ENCODE measurements around the gene ARMH3. TPM values are rescaled to one million over a fixed set of nuclear protein-coding genes. Genes with fewer than 3 reads are reported as not detected.
A peak's percentile ranks its signal among the peaks of the same experiment; 100 is the strongest.

Gene ARMH3
- total and polyA plus RNA-seq, 4 donors: 14.0 to 25.1 (median 20.8) TPM

- Histone ChIP-seq H3K4me1 (ENCODE audit: control insufficient read depth, insufficient read depth, low read length) (no peaks in the 10 kb centered on the region), H3K4me3 (ENCODE audit: low read depth, low read length) (no peak overlapping the region), H3K9me3 (ENCODE audit: control insufficient read depth, insufficient read depth, low read length) (no peaks in the 10 kb centered on the region), H3K27me3 (ENCODE audit: control insufficient read depth, insufficient read depth, low read length) (no peaks in the 10 kb centered on the region), H3K27ac (ENCODE audit: low read depth, low read length) (peak overlapping the region; percentile 0), H3K36me3 (ENCODE audit: control insufficient read depth, insufficient read depth, low read length) (peaks cover 2% of the 10 kb centered on the region)
- peak in 1 of 6 donors; percentile 6 for DNase-seq (ENCODE audit: low read depth in 4 of 6, low spot score in 6 of 6)
- WGBS (ENCODE audit: insufficient coverage): 47% methylated on average over 2 of the region's 2 CpGs
Measured at GRCh38 chr10:101935431-101935830, 120.5 kb downstream of the ARMH3 start.

- Histone ChIP-seq H3K4me1 (ENCODE audit: control insufficient read depth, insufficient read depth, low read length) (no peaks in the 10 kb centered on the region), H3K36me3 (ENCODE audit: control insufficient read depth, insufficient read depth, low read length) (peaks cover 2% of the 10 kb centered on the region), H3K4me3 (ENCODE audit: low read depth, low read length) (no peak overlapping the region), H3K9me3 (ENCODE audit: control insufficient read depth, insufficient read depth, low read length) (no peaks in the 10 kb centered on the region), H3K27me3 (ENCODE audit: control insufficient read depth, insufficient read depth, low read length) (no peaks in the 10 kb centered on the region), H3K27ac (ENCODE audit: low read depth, low read length) (no peak overlapping the region)
- peak in 1 of 6 donors; percentile 63 for DNase-seq (ENCODE audit: low read depth in 4 of 6, low spot score in 6 of 6)
- WGBS (ENCODE audit: insufficient coverage): no CpG with 5 or more reads among the region's 3 CpGs
Measured at GRCh38 chr10:101934686-101935305, 121.2 kb downstream of the ARMH3 start.

- Histone ChIP-seq H3K4me3 (ENCODE audit: low read depth, low read length) (no peak overlapping the region), H3K27ac (ENCODE audit: low read depth, low read length) (no peak overlapping the region), H3K4me1 (ENCODE audit: control insufficient read depth, insufficient read depth, low read length) (no peaks in the 10 kb centered on the region), H3K9me3 (ENCODE audit: control insufficient read depth, insufficient read depth, low read length) (no peaks in the 10 kb centered on the region), H3K36me3 (ENCODE audit: control insufficient read depth, insufficient read depth, low read length) (peaks cover 2% of the 10 kb centered on the region), H3K27me3 (ENCODE audit: control insufficient read depth, insufficient read depth, low read length) (no peaks in the 10 kb centered on the region)
- peak in 1 of 6 donors; percentile 18 for DNase-seq (ENCODE audit: low read depth in 4 of 6, low spot score in 6 of 6)
- no CpG with 5 or more reads among the region's 4 CpGs for WGBS (ENCODE audit: insufficient coverage)
Measured at GRCh38 chr10:101933976-101934375, 122.0 kb downstream of the ARMH3 start.

GRCh38 chr10:101932183-101932582, 123.8 kb downstream of the ARMH3 start:
- no CpG with 5 or more reads among the region's 4 CpGs for WGBS (ENCODE audit: insufficient coverage)
- H3K36me3 ChIP-seq (ENCODE audit: control insufficient read depth, insufficient read depth, low read length): peaks cover 4% of the 10 kb centered on the region
- no peak for DNase-seq (ENCODE audit: low read depth in 4 of 6, low spot score in 6 of 6)
- no peaks in the 10 kb centered on the region for H3K27me3 ChIP-seq (ENCODE audit: control insufficient read depth, insufficient read depth, low read length)
- no peaks in the 10 kb centered on the region for H3K4me1 ChIP-seq (ENCODE audit: control insufficient read depth, insufficient read depth, low read length)
- H3K4me3 ChIP-seq (ENCODE audit: low read depth, low read length): no peak overlapping the region
- no peaks in the 10 kb centered on the region for H3K9me3 ChIP-seq (ENCODE audit: control insufficient read depth, insufficient read depth, low read length)
- H3K27ac ChIP-seq (ENCODE audit: low read depth, low read length): no peak overlapping the region

GRCh38 chr10:101925027-101925426, 130.9 kb downstream of the ARMH3 start:
- Histone ChIP-seq H3K4me1 (ENCODE audit: control insufficient read depth, insufficient read depth, low read length) (no peaks in the 10 kb centered on the region), H3K36me3 (ENCODE audit: control insufficient read depth, insufficient read depth, low read length) (peaks cover 4% of the 10 kb centered on the region), H3K9me3 (ENCODE audit: control insufficient read depth, insufficient read depth, low read length) (no peaks in the 10 kb centered on the region), H3K27ac (ENCODE audit: low read depth, low read length) (no peak overlapping the region), H3K27me3 (ENCODE audit: control insufficient read depth, insufficient read depth, low read length) (no peaks in the 10 kb centered on the region), H3K4me3 (ENCODE audit: low read depth, low read length) (no peak overlapping the region)
- DNase-seq (ENCODE audit: low read depth in 4 of 6, low spot score in 6 of 6): no peak
- WGBS (ENCODE audit: insufficient coverage): 100% methylated on average over 1 of the region's 2 CpGs

GRCh38 chr10:101923256-101923655, 132.7 kb downstream of the ARMH3 start:
- H3K27me3 ChIP-seq (ENCODE audit: control insufficient read depth, insufficient read depth, low read length): no peaks in the 10 kb centered on the region
- no peaks in the 10 kb centered on the region for H3K9me3 ChIP-seq (ENCODE audit: control insufficient read depth, insufficient read depth, low read length)
- peaks cover 3% of the 10 kb centered on the region for H3K4me1 ChIP-seq (ENCODE audit: control insufficient read depth, insufficient read depth, low read length)
- H3K36me3 ChIP-seq (ENCODE audit: control insufficient read depth, insufficient read depth, low read length): peaks cover 4% of the 10 kb centered on the region
- peak in 1 of 6 donors; percentile 54 for DNase-seq (ENCODE audit: low read depth in 4 of 6, low spot score in 6 of 6)
- no peak overlapping the region for H3K27ac ChIP-seq (ENCODE audit: low read depth, low read length)
- no peak overlapping the region for H3K4me3 ChIP-seq (ENCODE audit: low read depth, low read length)

GRCh38 chr10:101922846-101923245, 133.1 kb downstream of the ARMH3 start:
- Histone ChIP-seq H3K9me3 (ENCODE audit: control insufficient read depth, insufficient read depth, low read length) (no peaks in the 10 kb centered on the region), H3K27ac (ENCODE audit: low read depth, low read length) (no peak overlapping the region), H3K4me3 (ENCODE audit: low read depth, low read length) (no peak overlapping the region), H3K27me3 (ENCODE audit: control insufficient read depth, insufficient read depth, low read length) (no peaks in the 10 kb centered on the region), H3K36me3 (ENCODE audit: control insufficient read depth, insufficient read depth, low read length) (peaks cover 3% of the 10 kb centered on the region), H3K4me1 (ENCODE audit: control insufficient read depth, insufficient read depth, low read length) (peaks cover 3% of the 10 kb centered on the region)
- no CpG with 5 or more reads among the region's 2 CpGs for WGBS (ENCODE audit: insufficient coverage)
- DNase-seq (ENCODE audit: low read depth in 4 of 6, low spot score in 6 of 6): peak in 1 of 6 donors; percentile 61

GRCh38 chr10:101920546-101920945, 135.4 kb downstream of the ARMH3 start:
- H3K27ac ChIP-seq (ENCODE audit: low read depth, low read length): no peak overlapping the region
- H3K4me3 ChIP-seq (ENCODE audit: low read depth, low read length): no peak overlapping the region
- H3K9me3 ChIP-seq (ENCODE audit: control insufficient read depth, insufficient read depth, low read length): no peaks in the 10 kb centered on the region
- H3K27me3 ChIP-seq (ENCODE audit: control insufficient read depth, insufficient read depth, low read length): no peaks in the 10 kb centered on the region
- H3K36me3 ChIP-seq (ENCODE audit: control insufficient read depth, insufficient read depth, low read length): no peaks in the 10 kb centered on the region
- no peak for DNase-seq (ENCODE audit: low read depth in 4 of 6, low spot score in 6 of 6)
- H3K4me1 ChIP-seq (ENCODE audit: control insufficient read depth, insufficient read depth, low read length): peaks cover 3% of the 10 kb centered on the region

GRCh38 chr10:101919026-101919770, 136.8 kb downstream of the ARMH3 start:
- H3K36me3 ChIP-seq (ENCODE audit: control insufficient read depth, insufficient read depth, low read length): no peaks in the 10 kb centered on the region
- no peak overlapping the region for H3K4me3 ChIP-seq (ENCODE audit: low read depth, low read length)
- peaks cover 3% of the 10 kb centered on the region for H3K4me1 ChIP-seq (ENCODE audit: control insufficient read depth, insufficient read depth, low read length)
- DNase-seq (ENCODE audit: low read depth in 4 of 6, low spot score in 6 of 6): peak in 2 of 6 donors; percentile 23 to 73
- 29% methylated on average over 7 of the region's 8 CpGs for WGBS (ENCODE audit: insufficient coverage)
- H3K9me3 ChIP-seq (ENCODE audit: control insufficient read depth, insufficient read depth, low read length): no peaks in the 10 kb centered on the region
- no peak overlapping the region for H3K27ac ChIP-seq (ENCODE audit: low read depth, low read length)
- no peaks in the 10 kb centered on the region for H3K27me3 ChIP-seq (ENCODE audit: control insufficient read depth, insufficient read depth, low read length)
